Thymus (tissue), 11 donors: Measurements from ENCODE around the gene ZNF536. TPM values are rescaled to one million over a fixed set of nuclear protein-coding genes. Genes with fewer than 3 reads are reported as not detected.

Experiments used
- DNase-seq, 9 donors: peaks; one replicate each; pipeline ENCODE4 v3.0.0-alpha.2; 2013; ENCODE audit warnings: low spot score in 9 of 9, low read depth in 6 of 9, missing footprints in 1 of 9
- H3K27ac ChIP-seq, 2 donors: one replicate each; pipeline ENCODE4 v1.5.1; 2013; ENCODE audit warnings: control low read depth in 1 of 2, low read depth in 1 of 2, low read length in 1 of 2, mild to moderate bottlenecking in 1 of 2, moderate library complexity in 1 of 2
- H3K27me3 ChIP-seq, 2 donors: one replicate each; pipeline ENCODE4 v1.5.1; 2013; ENCODE audit warnings: low read length in 1 of 2; ENCODE audit not compliant: control insufficient read depth in 2 of 2, insufficient read depth in 1 of 2
- H3K36me3 ChIP-seq, 2 donors: one replicate each; pipeline ENCODE4 v1.5.1; 2013; ENCODE audit warnings: low read length in 1 of 2, mild to moderate bottlenecking in 1 of 2, moderate library complexity in 1 of 2; ENCODE audit not compliant: control insufficient read depth in 2 of 2, insufficient read depth in 2 of 2
- H3K4me1 ChIP-seq, 2 donors: one replicate each; pipeline ENCODE4 v1.5.1; 2013; ENCODE audit warnings: low read length in 2 of 2; ENCODE audit not compliant: control insufficient read depth in 2 of 2, insufficient read depth in 2 of 2
- H3K4me3 ChIP-seq, 2 donors: one replicate each; pipeline ENCODE4 v1.5.1; 2013; ENCODE audit warnings: low read length in 2 of 2, control low read depth in 1 of 2, mild to moderate bottlenecking in 1 of 2
- H3K9me3 ChIP-seq, 2 donors: one replicate each; pipeline ENCODE4 v1.5.1; 2013; ENCODE audit warnings: low read length in 1 of 2, mild to moderate bottlenecking in 1 of 2; ENCODE audit not compliant: control insufficient read depth in 2 of 2, insufficient read depth in 1 of 2
- WGBS: extraction: QIAGEN DNeasy Blood & Tissue Kit; methylation state at CpG from one replicate; pipeline ENCODE4 v1.1.7; 2013; 5-methylcytosine and 5-hydroxymethylcytosine counted together
- polyA plus RNA-seq: library from polyadenylated mRNA; stranded (reverse); fragments of 200-250 nt; gene quantifications from one replicate; pipeline ENCODE4 v1.2.3, GENCODE V29; 2013
- total RNA-seq: library from RNA; stranded (reverse); fragments of 120-200 nt; gene quantifications from one replicate; pipeline ENCODE4 v1.2.4, GENCODE V29; 2013
- donor health status: healthy.

Gene ZNF536
- total and polyA plus RNA-seq, 2 donors: 0.05 to 0.11 TPM

- H3K27ac ChIP-seq: no peak overlapping the region
- 76% methylated on average over 8 of the region's 8 CpGs for WGBS
- no peaks in the 10 kb centered on the region for H3K9me3 ChIP-seq
- DNase-seq: no peak
- H3K4me3 ChIP-seq: no peak overlapping the region
- no peaks in the 10 kb centered on the region for H3K36me3 ChIP-seq
- H3K27me3 ChIP-seq: no peaks in the 10 kb centered on the region
- no peaks in the 10 kb centered on the region for H3K4me1 ChIP-seq
Observed at GRCh38 chr19:30606114-30607050, 234.2 kb downstream of the ZNF536 start.
